Hepatocyte (in vitro differentiated cells): ENCODE measurements around the gene FAM20A.

Experiments used
- CTCF ChIP-seq: fragments of 200-600 bp; sonication (generic); IDR thresholded peaks from 2 replicates; pipeline ENCODE4 v1.5.1; 2016; ENCODE audit warnings: antibody characterized with exemption, mild to moderate bottlenecking; ENCODE audit not compliant: poor library complexity
- EZH2 ChIP-seq: fragments of 200-600 bp; sonication (generic); IDR thresholded peaks from 2 replicates; pipeline ENCODE4 v1.6.1; 2016; ENCODE audit warnings: antibody characterized with exemption, mild to moderate bottlenecking, borderline replicate concordance

DNA sequence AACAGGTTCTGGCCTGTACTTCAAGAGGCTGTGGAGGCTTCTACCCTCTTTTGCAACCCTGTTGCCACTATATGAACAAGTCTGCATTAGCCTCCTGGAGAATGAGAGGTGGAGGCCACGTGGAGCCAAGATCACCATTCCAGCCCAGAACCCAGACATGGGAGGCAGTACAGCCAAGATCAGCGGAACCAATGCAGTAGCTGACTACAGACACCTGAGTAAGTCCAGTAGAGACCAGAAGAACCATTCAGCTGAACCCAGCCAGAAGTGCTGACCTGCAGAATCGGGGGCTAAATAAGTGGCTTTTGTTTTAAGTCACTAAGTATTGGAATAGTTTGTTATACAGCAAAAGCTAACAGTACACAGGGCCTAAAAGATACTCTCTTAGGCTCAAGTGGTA, 12.1 kb downstream of the FAM20A start:
- no peak for TF ChIP-seq EZH2
- no peak for TF ChIP-seq CTCF
